K562 (cell line): ENCODE results near the gene DDX18. TPM values are rescaled to one million over a fixed set of nuclear protein-coding genes. Genes with fewer than 3 reads are reported as not detected.
A peak's percentile ranks its signal among the peaks of the same experiment; 100 is the strongest.

Experiments used
- ATAC-seq: fragments of 200-7000 bp; cut with Tn5 transposase; 3 replicates; pipeline ENCODE4 v1.9.1; 2020; ENCODE audit warnings: moderate library complexity
- BruUV-seq: library from RNA; stranded (reverse); fragments of 400-500 nt; replicated peaks from 2 replicates; lab custom pipeline; 2021; lab: Mats Ljungman, UMichigan
- CTCF ChIA-PET: fragments of 300-600 bp; formaldehyde crosslinking; extraction: SDS; loops from one replicate; lab custom pipeline; 2021; ENCODE audit warnings: low intra/inter-chr PET ratio; lab: Yijun Ruan, JAX
- POLR2A ChIA-PET: fragments of 300-600, 350-650 bp; sonication (Branson Sonifier 250); formaldehyde crosslinking; extraction: SDS; loops from one replicate; lab custom pipeline; 2021; ENCODE audit warnings: antibody characterized with exemption, inconsistent platforms; lab: Yijun Ruan, JAX
- DNase-seq, 4 experiments: peaks; one replicate each; pipeline versions ENCODE4 v3.0.0 to v3.0.0-alpha.2; 2011 to 2018; ENCODE audit warnings: low spot score in 3 of 4, mixed read lengths in 3 of 4; ENCODE audit errors: extremely low read depth in 1 of 4
- FAIRE-seq: peaks from 2 replicates; lab custom pipeline; 2011; peaks lifted over from hg19 to GRCh38; lab: Jason Lieb, UNC
- H2AFZ ChIP-seq: 2 replicates; pipeline ENCODE4 v1.6.0; 2011; ENCODE audit warnings: low read depth, low read length, control low read depth, inconsistent platforms
- H3K27ac ChIP-seq: fragments of 200-600 bp; 3 replicates; pipeline ENCODE4 v1.8.0; 2011; ENCODE audit warnings: low read depth, mild to moderate bottlenecking, control low read depth, inconsistent platforms, low read length, moderate library complexity, mixed read lengths; ENCODE audit errors: extremely low read depth
- H3K27me3 ChIP-seq, 2 experiments: fragments of 300-600 bp in 1 of 2; 2 replicates in 1 of 2; 3 replicates in 1 of 2; pipeline versions ENCODE4 v1.6.0 to v1.8.0; 2011; ENCODE audit warnings: inconsistent platforms in 2 of 2, low read length in 2 of 2, mild to moderate bottlenecking in 1 of 2, mixed read lengths in 1 of 2, moderate library complexity in 1 of 2; ENCODE audit not compliant: control insufficient read depth in 2 of 2, insufficient read depth in 2 of 2
- H3K36me3 ChIP-seq: fragments of 300-600 bp; 3 replicates; pipeline ENCODE4 v1.8.0; 2011; ENCODE audit warnings: mild to moderate bottlenecking, low read length, inconsistent platforms; ENCODE audit not compliant: control insufficient read depth, insufficient read depth
- H3K4me1 ChIP-seq, 2 experiments: fragments of 200-600 bp in 1 of 2; replicated peaks in 1 of 2; 2 replicates in 1 of 2; 3 replicates in 1 of 2; pipeline versions ENCODE4 v1.5.1 to v1.8.0; 2011; ENCODE audit warnings: inconsistent platforms in 2 of 2, low read length in 2 of 2, mild to moderate bottlenecking in 1 of 2, mixed read lengths in 1 of 2, moderate library complexity in 1 of 2; ENCODE audit not compliant: control insufficient read depth in 2 of 2, insufficient read depth in 2 of 2
- H3K4me2 ChIP-seq: 2 replicates; pipeline ENCODE4 v1.6.1; 2011; ENCODE audit warnings: low read length, control low read depth, inconsistent platforms, mixed read lengths; ENCODE audit not compliant: insufficient read depth
- H3K4me3 ChIP-seq: fragments of 200-600 bp; sonication (generic), shearing (Covaris generic); 2 replicates; pipeline ENCODE4 v1.5.1; 2016; ENCODE audit warnings: control low read depth, inconsistent platforms
- H3K79me2 ChIP-seq: fragments of 200-600 bp; 3 replicates; pipeline ENCODE4 v1.8.0; 2011; ENCODE audit warnings: low read length, inconsistent platforms; ENCODE audit not compliant: control insufficient read depth, insufficient read depth
- H3K9ac ChIP-seq, 2 experiments: 2 replicates each; pipeline versions ENCODE4 v1.6.0 to v1.6.1; 2011; ENCODE audit warnings: low read depth in 2 of 2, low read length in 2 of 2, control low read depth in 1 of 2, inconsistent platforms in 1 of 2, mild to moderate bottlenecking in 1 of 2, mixed read lengths in 1 of 2; ENCODE audit not compliant: insufficient read depth in 1 of 2
- H3K9me1 ChIP-seq: one replicate; pipeline ENCODE4 v1.6.0; 2011; ENCODE audit warnings: inconsistent platforms, mild to moderate bottlenecking, low read length, moderate library complexity; ENCODE audit not compliant: control insufficient read depth, insufficient read depth
- H3K9me3 ChIP-seq: replicated peaks from 2 replicates; pipeline ENCODE4 v1.5.1; 2011; ENCODE audit warnings: low read depth, low read length, inconsistent platforms; ENCODE audit not compliant: control insufficient read depth, insufficient read depth
- H4K20me1 ChIP-seq: replicated peaks from 2 replicates; pipeline ENCODE4 v1.6.1; 2011; ENCODE audit warnings: low read length, inconsistent platforms, mixed read lengths; ENCODE audit not compliant: control insufficient read depth, insufficient read depth
- ARID3B ChIP-seq: fragments of 250-450 bp; sonication (Bioruptor Pico); IDR thresholded peaks from 2 replicates; pipeline ENCODE4 v1.4.0; 2020; ENCODE audit warnings: borderline replicate concordance
- CHD7 ChIP-seq: fragments of 200-600 bp; sonication (generic); IDR thresholded peaks from one replicate; pipeline ENCODE4 v1.6.1; 2012; ENCODE audit warnings: mild to moderate bottlenecking, low read depth, low read length, inconsistent platforms
- HDAC8 ChIP-seq: fragments of 450-650 bp; IDR thresholded peaks from 2 replicates; pipeline ENCODE4 v1.6.1; 2016; ENCODE audit warnings: mild to moderate bottlenecking, missing genetic modification characterization, moderate library complexity, missing compliant biosample characterization
- HMG20B ChIP-seq: fragments of 250-450 bp; sonication (Bioruptor Pico); IDR thresholded peaks from 2 replicates; pipeline ENCODE4 v1.5.0; 2021; ENCODE audit warnings: mild to moderate bottlenecking
- SMARCA5 ChIP-seq: fragments of 450-650 bp; IDR thresholded peaks from 2 replicates; pipeline ENCODE4 v1.6.1; 2016
- SUPT5H ChIP-seq: fragments of 450-650 bp; IDR thresholded peaks from 2 replicates; pipeline ENCODE4 v1.6.1; 2016
- ZBTB12 ChIP-seq: fragments of 250-450 bp; sonication (Bioruptor Pico); IDR thresholded peaks from 2 replicates; pipeline ENCODE4 v1.4.0; 2020
- ZNF140 ChIP-seq: fragments of 250-450 bp; sonication (Bioruptor Pico); IDR thresholded peaks from 2 replicates; pipeline ENCODE4 v1.8.0; 2021; ENCODE audit warnings: moderate library complexity, mild to moderate bottlenecking, inconsistent platforms
- ZNF253 ChIP-seq: fragments of 250-450 bp; sonication (Bioruptor Pico); conservative IDR thresholded peaks from 2 replicates; pipeline ENCODE4 v1.6.1; 2021; ENCODE audit warnings: mild to moderate bottlenecking
- WGBS: fragments of 100-300 bp; shearing (Covaris generic); methylation state at CpG from one replicate; pipeline ENCODE4 v1.1.6; 2016; ENCODE audit warnings: low coverage, mixed read lengths; ENCODE audit not compliant: insufficient coverage; ENCODE audit errors: missing lambda C conversion rate; 5-methylcytosine and 5-hydroxymethylcytosine counted together
- in situ Hi-C: fragments of 300-500 bp; cut with MboI; formaldehyde crosslinking; loops from 4 replicates; pipeline ENCODE4 v1.15.0; 2018; ENCODE audit warnings: inconsistent platforms, mixed read lengths
- intact Hi-C: fragments of 100-400 bp; cut with micrococcal nuclease; formaldehyde crosslinking; loops from 2 replicates; pipeline ENCODE4 v1.14.2; 2022
- polyA plus RNA-seq, 8 experiments: library from polyadenylated mRNA; depleted of rRNA in 4 of 8; stranded (reverse) in 5 of 8; unstranded in 3 of 8; fragments of >200 nt; fragmentation: Nextera tagmentation in 2 of 8; fragmentation: Illumina TruSeq in 1 of 8; extraction: Ambion mirVana in 2 of 8; extraction: Trizol in 1 of 8; gene quantifications; 2 replicates each; pipeline versions ENCODE4 v1.2.1 to v1.2.3, GENCODE V29; 2011 to 2014; ENCODE audit warnings: inconsistent platforms in 1 of 8, missing spikeins in 1 of 8
- total RNA-seq, 7 experiments: library from RNA; depleted of rRNA in 6 of 7; stranded (reverse); fragments of >200 nt in 6 of 7; fragmentation: Illumina TruSeq in 2 of 7; extraction: Trizol in 2 of 7; gene quantifications; 2 replicates each; pipeline versions ENCODE4 v1.2.1 to v1.2.3, GENCODE V29; 2011 to 2021; ENCODE audit warnings: low replicate concordance in 1 of 7

DDX18 gene
- total and polyA plus RNA-seq, 9 of the 15 experiments (the other 6 are each of a cell fraction or from before 2014, with no cell fraction given), result 67.9 to 156 (median 116) TPM

- peaks cover 41% of the 10 kb centered on the region for H3K36me3 ChIP-seq
- H3K9me3 ChIP-seq, result no peaks in the 10 kb centered on the region
- in situ Hi-C loops, result no loop called here
- H3K9me1 ChIP-seq, result peaks cover 4% of the 10 kb centered on the region
- no peaks in the 10 kb centered on the region for H3K79me2 ChIP-seq
- no peak overlapping the region for H3K4me2 ChIP-seq
- POLR2A ChIA-PET, result interaction anchor here (0.9 kb wide), 1 partner anchor 21 kb away, joined by 3 read pairs; the partner anchor contains the start of gene DDX18
- intact Hi-C loops, result loop anchor here (5.0 kb wide), 1 partner anchor 167 kb away; no protein-coding TSS in a partner anchor
- BruUV-seq, result no TSS peak
- CTCF ChIA-PET, result no interaction called here
- WGBS, result 75% methylated on average over 3 of the region's 3 CpGs
- FAIRE-seq (no peak), DNase-seq (no peak), ATAC-seq (peak; percentile 13; the same call in 2 of the 3 replicates)
- 0 out of 2 replicates have a peak, but pooled peaks cover 4% of the 10 kb centered on the region for H4K20me1 ChIP-seq
- peak overlapping the region in 1 of 2 experiments; percentile 40; a peak in 1 of 4 replicates for H3K9ac ChIP-seq
- H3K27me3 ChIP-seq, result no peaks in the 10 kb centered on the region
- no peak overlapping the region for H2AFZ ChIP-seq
- peaks cover 0 to 4% of the 10 kb centered on the region in 2 experiments; a peak in 2 of 5 replicates for H3K4me1 ChIP-seq
- no peak overlapping the region for H3K27ac ChIP-seq
- H3K4me3 ChIP-seq, result no peak overlapping the region
- TF ChIP-seq ZBTB12 (CRISPR knock-in tag) (no peak), SUPT5H (no peak), HDAC8 (tag) (no peak), HMG20B (no peak), ZNF140 (no peak), CHD7 (no peak), ARID3B (CRISPR knock-in tag) (no peak), ZNF253 (CRISPR knock-in tag) (no peak), SMARCA5 (no peak)
Measured at GRCh38 chr2:117834992-117835391, 20.5 kb downstream of the DDX18 start.
